Measurements from ENCODE around the gene BICDL2.

DNA sequence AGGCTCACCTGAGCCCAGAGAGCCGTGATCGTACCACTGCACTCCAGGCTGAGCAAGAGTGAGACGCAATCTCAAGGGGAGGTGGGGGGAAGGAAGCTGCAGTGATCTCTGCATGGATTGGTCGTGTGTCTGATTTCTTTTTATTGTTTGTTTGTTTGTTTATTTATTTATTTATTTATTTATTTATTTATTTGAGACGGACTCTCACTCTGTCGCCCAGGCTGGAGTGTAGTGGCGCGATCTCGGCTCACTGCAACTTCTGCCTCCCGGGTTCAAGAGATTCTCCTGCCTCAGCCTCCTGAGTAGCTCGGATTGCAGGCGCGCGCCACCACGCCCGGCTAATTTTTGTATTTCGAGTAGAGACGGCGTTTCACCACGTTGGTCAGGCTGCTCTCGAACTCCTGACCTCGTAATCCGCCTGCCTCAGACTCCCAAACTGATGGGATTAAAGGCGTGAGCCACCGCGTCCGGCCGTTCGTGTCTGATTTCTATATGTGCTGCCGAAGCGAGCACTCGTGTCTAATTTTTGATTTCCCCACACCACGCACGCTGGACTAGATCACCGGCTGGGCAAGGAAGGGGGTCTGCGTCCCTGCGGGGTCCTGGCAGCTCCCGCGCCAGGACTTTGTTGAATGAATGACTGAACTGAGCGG is 17.0 kb downstream of the BICDL2 start:
- TF ChIP-seq ARNTL (CRISPR knock-in tag; IDR thresholded peaks at IDR 0.05; ENCODE audit: borderline replicate concordance, low read depth) (no peak), SNAI2 (CRISPR knock-in tag; IDR thresholded peaks at IDR 0.05) (no peak), TOX (CRISPR knock-in tag; IDR thresholded peaks at IDR 0.05; ENCODE audit: borderline replicate concordance) (no peak), GLIS3 (CRISPR knock-in tag; IDR thresholded peaks at IDR 0.05) (no peak), RARB (CRISPR knock-in tag; IDR thresholded peaks at IDR 0.05) (no peak), OSR1 (CRISPR knock-in tag; IDR thresholded peaks at IDR 0.05) (no peak), ZC3H10 (CRISPR knock-in tag; IDR thresholded peaks at IDR 0.05) (no peak)

Measured in SK-N-SH treated with all-trans-retinoic acid at 6 μM for 48 hours (cell line).